ENCODE data around the gene NAA80. TPM values are rescaled to one million over a fixed set of nuclear protein-coding genes. Genes with fewer than 3 reads are reported as not detected.

Gene NAA80
- total RNA-seq, 4 donors from 2014 or later: 12.5 to 22.1 (median 14.8) TPM

GRCh38 chr3:50279255-50280016 is 19.8 kb downstream of the NAA80 start:
- H3K4me1 ChIP-seq: peaks cover 15 to 22% of the 10 kb centered on the region in 2 donors

GRCh38 chr3:50278880-50279224 is 20.4 kb downstream of the NAA80 start, which contains the start of gene LSMEM2:
TSS of gene LSMEM2 (plus strand) at chr3:50279087. CDS start at chr3:50279114, 27 bp downstream.
- DNase-seq (peak; percentile 53 to 88), ATAC-seq (peak; percentile 92 to 93)
- intact Hi-C loops (cut with DNase I; ENCODE audit: low total_unique reads): no loop called here
- TF ChIP-seq POLR2A (IDR thresholded peaks at IDR 0.05) (no peak), CTCF (IDR thresholded peaks at IDR 0.05 in 4 of 5, conservative IDR thresholded peaks at IDR 0.05 in 1 of 5) (no peak)
- no peaks in the 10 kb centered on the region for H3K36me3 ChIP-seq
- H3K27me3 ChIP-seq: no peaks in the 10 kb centered on the region
- peak within 1 kb of the TSS in 2 of 4 donors; percentile 25 to 34 for H3K4me3 ChIP-seq
- in situ Hi-C loops (cut with MboI; ENCODE audit: low sequenced_read_pairs in 4 of 4): loop anchor here in 1 of 4 donors (10.0 to 25.0 kb wide), 2 partner anchors 54 to 342 kb away; partner anchors contain the start of genes MON1A and RBM6
- no peaks in the 10 kb centered on the region for H3K9me3 ChIP-seq
- H3K4me1 ChIP-seq: peaks cover 15 to 25% of the 10 kb centered on the region in 2 donors
- H3K27ac ChIP-seq: peak within 1 kb of the TSS; percentile 77 to 88 (median 82)

More at GRCh38 chr3:50279255-50280016, 19.8 kb downstream of the NAA80 start:
- Histone ChIP-seq H3K9me3 (no peaks in the 10 kb centered on the region), H3K27me3 (no peaks in the 10 kb centered on the region), H3K4me3 (peak overlapping the region in 2 of 4 donors; percentile 25 to 34), H3K27ac (peak overlapping the region; percentile 77 to 88 (median 82)), H3K36me3 (no peaks in the 10 kb centered on the region)
- intact Hi-C loops (cut with DNase I; ENCODE audit: low total_unique reads): no loop called here
- ATAC-seq (peak; percentile 12 to 28), DNase-seq (no peak)
- in situ Hi-C loops (cut with MboI; ENCODE audit: low sequenced_read_pairs in 4 of 4): loop anchor here in 1 of 4 donors (10.0 to 25.0 kb wide), 2 partner anchors 55 to 342 kb away; partner anchors contain the start of genes MON1A and RBM6
- TF ChIP-seq CTCF (IDR thresholded peaks at IDR 0.05 in 4 of 5, conservative IDR thresholded peaks at IDR 0.05 in 1 of 5): no peak

- DNase-seq (no peak), ATAC-seq (peak in 1 of 2 donors; percentile 23)
- Histone ChIP-seq H3K27me3 (no peaks in the 10 kb centered on the region), H3K27ac (peak overlapping the region; percentile 77 to 88 (median 82)), H3K4me3 (no peak overlapping the region), H3K9me3 (no peaks in the 10 kb centered on the region), H3K36me3 (no peaks in the 10 kb centered on the region), H3K4me1 (peaks cover 16 to 31% of the 10 kb centered on the region in 2 donors)
- intact Hi-C loops (cut with DNase I; ENCODE audit: low total_unique reads): no loop called here
- in situ Hi-C loops (cut with MboI; ENCODE audit: low sequenced_read_pairs in 4 of 4): loop anchor here in 1 of 4 donors (10.0 to 25.0 kb wide), 2 partner anchors 54 to 341 kb away; partner anchors contain the start of genes MON1A and RBM6
- TF ChIP-seq CTCF (IDR thresholded peaks at IDR 0.05 in 4 of 5, conservative IDR thresholded peaks at IDR 0.05 in 1 of 5): no peak
- TF ChIP-seq POLR2A (IDR thresholded peaks at IDR 0.05): no peak
Observed at GRCh38 chr3:50278123-50278879, 20.9 kb downstream of the NAA80 start.

GRCh38 chr3:50276762-50277101 is 22.5 kb downstream of the NAA80 start:
- Histone ChIP-seq H3K27ac (no peak overlapping the region), H3K4me3 (no peak overlapping the region), H3K36me3 (no peaks in the 10 kb centered on the region), H3K27me3 (no peaks in the 10 kb centered on the region), H3K4me1 (peaks cover 20 to 35% of the 10 kb centered on the region in 2 donors), H3K9me3 (no peaks in the 10 kb centered on the region)
- no peak for TF ChIP-seq CTCF (IDR thresholded peaks at IDR 0.05 in 4 of 5, conservative IDR thresholded peaks at IDR 0.05 in 1 of 5)
- intact Hi-C loops (cut with DNase I; ENCODE audit: low total_unique reads) (no loop called here), in situ Hi-C loops (cut with MboI; ENCODE audit: low sequenced_read_pairs in 4 of 4) (loop anchor here in 1 of 4 donors (10.0 to 25.0 kb wide), 2 partner anchors 52 to 339 kb away; partner anchors contain the start of genes MON1A and RBM6)
- ATAC-seq: no peak
- no peak for DNase-seq
